SK-N-MC (cell line): Measurements from ENCODE around the gene SGSH.
A peak's percentile ranks its signal among the peaks of the same experiment; 100 is the strongest.

ENCODE experiments used
- DNase-seq: peaks from one replicate; pipeline ENCODE4 v3.0.0-alpha.2; 2011; ENCODE audit warnings: low read depth, low spot score
- H3K27ac ChIP-seq: fragments of 200-600 bp; sonication (generic); 2 replicates; pipeline ENCODE4 v1.5.1; 2016; ENCODE audit warnings: mixed run types
- H3K36me3 ChIP-seq: fragments of 200-600 bp; sonication (generic); 2 replicates; pipeline ENCODE4 v1.6.1; 2017; ENCODE audit warnings: antibody characterized with exemption, low read length, mixed read lengths; ENCODE audit not compliant: insufficient read depth
- H3K4me3 ChIP-seq: fragments of 200-600 bp; sonication (generic); 2 replicates; pipeline ENCODE4 v1.5.1; 2016
- H3K9ac ChIP-seq: fragments of 200-600 bp; sonication (generic); 2 replicates; pipeline ENCODE4 v1.8.0; 2017; ENCODE audit warnings: mixed run types, mixed read lengths; ENCODE audit not compliant: insufficient read length
- H3K9me3 ChIP-seq: fragments of 200-600 bp; sonication (generic); 2 replicates; pipeline ENCODE4 v1.6.1; 2017; ENCODE audit warnings: low read depth, mild to moderate bottlenecking, antibody characterized with exemption, low read length, moderate library complexity, mixed read lengths
- EZH2 ChIP-seq: fragments of 200-600 bp; sonication (generic); IDR thresholded peaks from one replicate; pipeline ENCODE4 v1.6.1; 2017; ENCODE audit warnings: antibody characterized with exemption
- FOXP2 ChIP-seq: optimal IDR thresholded peaks from 2 replicates; pipeline ENCODE3; 2011; ENCODE audit warnings: mild to moderate bottlenecking, moderate library complexity; ENCODE audit not compliant: insufficient read depth; ENCODE audit errors: extremely low read length, control extremely low read depth
- POLR2AphosphoS5 ChIP-seq: IDR thresholded peaks from 2 replicates; pipeline ENCODE4 v1.6.1; 2012; ENCODE audit warnings: mild to moderate bottlenecking, low read depth, low read length, borderline replicate concordance

The SGSH gene

GRCh38 chr17:80257716-80258213 lies 37.6 kb upstream of the SGSH start:
- Histone ChIP-seq H3K4me3 (no peak overlapping the region), H3K9me3 (no peaks in the 10 kb centered on the region), H3K36me3 (no peaks in the 10 kb centered on the region), H3K27ac (peak overlapping the region; percentile 54), H3K9ac (no peak overlapping the region)
- no peak for TF ChIP-seq EZH2
- TF ChIP-seq FOXP2, result no peak
- TF ChIP-seq POLR2AphosphoS5, result no peak
- no peak for DNase-seq

GRCh38 chr17:80256034-80256350 lies 35.9 kb upstream of the SGSH start:
- H3K9ac ChIP-seq, result no peak overlapping the region
- H3K27ac ChIP-seq, result no peak overlapping the region
- TF ChIP-seq EZH2 (no peak), FOXP2 (no peak), POLR2AphosphoS5 (no peak)

GRCh38 chr17:80254396-80255251 lies 34.5 kb upstream of the SGSH start:
- no peak for TF ChIP-seq FOXP2
- no peak for TF ChIP-seq EZH2
- no peak for TF ChIP-seq POLR2AphosphoS5
- H3K27ac ChIP-seq, result peak overlapping the region; percentile 43; the same call in 1 of the 2 replicates
- no peak for DNase-seq

More at GRCh38 chr17:80256034-80256350, 35.9 kb upstream of the SGSH start:
- H3K9me3 ChIP-seq, result no peaks in the 10 kb centered on the region
- H3K36me3 ChIP-seq, result no peaks in the 10 kb centered on the region
- H3K4me3 ChIP-seq, result no peak overlapping the region
- DNase-seq, result no peak

GRCh38 chr17:80253631-80254395 lies 33.7 kb upstream of the SGSH start:
- 0 out of 2 replicates have a peak overlapping the region, but pooled peaks have one; percentile 43 for H3K27ac ChIP-seq
- no peaks in the 10 kb centered on the region for H3K9me3 ChIP-seq
- no peak for DNase-seq
- H3K9ac ChIP-seq, result no peak overlapping the region
- no peaks in the 10 kb centered on the region for H3K36me3 ChIP-seq
- H3K4me3 ChIP-seq, result no peak overlapping the region
- TF ChIP-seq EZH2, result no peak
- TF ChIP-seq POLR2AphosphoS5, result no peak
- TF ChIP-seq FOXP2, result no peak

More at GRCh38 chr17:80254396-80255251, 34.5 kb upstream of the SGSH start:
- Histone ChIP-seq H3K9me3 (no peaks in the 10 kb centered on the region), H3K36me3 (no peaks in the 10 kb centered on the region), H3K4me3 (no peak overlapping the region), H3K9ac (no peak overlapping the region)

- no peak overlapping the region for H3K9ac ChIP-seq
- no peak overlapping the region for H3K27ac ChIP-seq
- no peak for DNase-seq
- no peaks in the 10 kb centered on the region for H3K9me3 ChIP-seq
- H3K36me3 ChIP-seq, result no peaks in the 10 kb centered on the region
- TF ChIP-seq POLR2AphosphoS5 (no peak), FOXP2 (no peak), EZH2 (no peak)
- no peak overlapping the region for H3K4me3 ChIP-seq
These were observed 32.7 kb upstream of the SGSH start for GRCh38 chr17:80252871-80253270.

GRCh38 chr17:80251966-80252365 lies 31.8 kb upstream of the SGSH start:
- Histone ChIP-seq H3K9ac (no peak overlapping the region), H3K4me3 (no peak overlapping the region), H3K36me3 (no peaks in the 10 kb centered on the region), H3K9me3 (no peaks in the 10 kb centered on the region), H3K27ac (no peak overlapping the region)
- no peak for TF ChIP-seq POLR2AphosphoS5
- TF ChIP-seq EZH2, result no peak
- TF ChIP-seq FOXP2, result no peak
- DNase-seq, result no peak

GRCh38 chr17:80248894-80249710 lies 29.0 kb upstream of the SGSH start:
- H3K9ac ChIP-seq, result no peak overlapping the region
- no peak overlapping the region for H3K27ac ChIP-seq
- DNase-seq, result no peak
- no peaks in the 10 kb centered on the region for H3K9me3 ChIP-seq
- H3K4me3 ChIP-seq, result no peak overlapping the region
- TF ChIP-seq POLR2AphosphoS5 (no peak), FOXP2 (no peak), EZH2 (no peak)
- no peaks in the 10 kb centered on the region for H3K36me3 ChIP-seq
